G401.6 (cell line): ENCODE measurements around the gene WEE1.
"Not testable (repeated sequence)": the region's sequence is repeated elsewhere in the genome, so short reads cannot be mapped to it uniquely, and the experiment has no call there.

ENCODE experiments used
- FAIRE-seq: peaks from 2 replicates; lab custom pipeline; 2012; peaks lifted over from hg19 to GRCh38; lab: Jason Lieb, UNC

The WEE1 gene

DNA sequence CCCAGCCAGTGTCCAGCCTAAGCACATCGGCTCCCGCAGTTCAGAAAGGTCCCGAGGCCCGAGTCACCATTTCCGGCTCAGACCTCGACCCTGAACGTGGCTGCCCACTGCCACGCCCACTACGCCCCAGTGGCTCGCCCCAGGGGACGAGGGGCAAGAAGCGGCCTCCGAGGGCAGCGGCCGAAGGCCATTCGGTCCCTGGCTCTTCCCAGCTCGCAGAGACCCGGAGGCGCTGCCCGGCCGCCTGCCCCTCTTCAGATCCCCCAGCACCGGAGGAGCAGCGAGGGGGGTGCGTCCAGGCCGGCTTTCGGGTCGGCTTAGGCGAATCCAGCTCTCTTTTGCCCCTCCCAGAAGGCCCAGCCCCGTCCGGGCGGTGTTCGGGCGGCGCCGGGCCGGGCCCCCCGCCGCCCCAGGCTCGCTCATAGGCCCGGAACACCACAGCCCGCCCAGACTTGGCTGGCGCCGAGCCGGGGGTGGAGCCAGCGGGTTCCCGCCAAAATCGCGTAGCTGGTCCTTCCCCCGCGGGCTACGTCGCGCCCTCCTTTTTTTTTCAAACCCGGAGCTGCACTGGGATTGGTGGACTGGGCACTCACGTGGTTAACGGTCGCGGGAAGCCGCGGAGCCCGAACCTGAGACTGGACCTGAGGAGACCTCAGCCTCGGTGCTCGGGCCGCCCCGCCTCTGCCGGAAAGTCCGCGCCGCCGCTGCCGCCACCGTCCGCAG, at the start of gene WEE1:
WEE1 (plus strand) TSS at position 619 of the 723 bp plus-strand sequence. CDS start 264 bp downstream, outside the sequence.
- peak; percentile 88 for FAIRE-seq

GRCh38 chr11:9524001-9524400, 49.5 kb upstream of the WEE1 start:
- no peak for FAIRE-seq

DNA sequence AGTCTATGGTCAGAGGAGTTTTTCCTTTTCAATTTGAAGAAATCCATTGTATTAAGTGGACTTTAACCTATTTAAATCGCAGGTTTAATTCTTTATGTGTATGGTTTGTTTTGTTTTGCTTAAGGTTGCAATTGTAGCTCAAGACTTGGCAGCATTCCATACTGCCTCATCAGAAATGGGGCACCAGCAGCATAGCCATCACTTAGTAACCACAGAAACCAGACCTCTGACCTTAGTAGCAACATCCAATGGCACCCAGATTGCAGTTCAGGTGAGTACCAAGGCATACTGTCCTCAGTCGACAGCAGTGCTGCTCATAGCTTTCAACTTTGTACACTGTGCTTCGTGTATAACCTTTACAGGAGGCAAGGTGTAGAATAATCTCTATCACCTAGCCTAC, 48.4 kb upstream of the WEE1 start:
- no peak for FAIRE-seq

GRCh38 chr11:9527481-9528135, 45.9 kb upstream of the WEE1 start:
- FAIRE-seq = no peak

- peak; percentile 83 for FAIRE-seq
Measured at GRCh38 chr11:9528136-9528501, 45.4 kb upstream of the WEE1 start.

DNA sequence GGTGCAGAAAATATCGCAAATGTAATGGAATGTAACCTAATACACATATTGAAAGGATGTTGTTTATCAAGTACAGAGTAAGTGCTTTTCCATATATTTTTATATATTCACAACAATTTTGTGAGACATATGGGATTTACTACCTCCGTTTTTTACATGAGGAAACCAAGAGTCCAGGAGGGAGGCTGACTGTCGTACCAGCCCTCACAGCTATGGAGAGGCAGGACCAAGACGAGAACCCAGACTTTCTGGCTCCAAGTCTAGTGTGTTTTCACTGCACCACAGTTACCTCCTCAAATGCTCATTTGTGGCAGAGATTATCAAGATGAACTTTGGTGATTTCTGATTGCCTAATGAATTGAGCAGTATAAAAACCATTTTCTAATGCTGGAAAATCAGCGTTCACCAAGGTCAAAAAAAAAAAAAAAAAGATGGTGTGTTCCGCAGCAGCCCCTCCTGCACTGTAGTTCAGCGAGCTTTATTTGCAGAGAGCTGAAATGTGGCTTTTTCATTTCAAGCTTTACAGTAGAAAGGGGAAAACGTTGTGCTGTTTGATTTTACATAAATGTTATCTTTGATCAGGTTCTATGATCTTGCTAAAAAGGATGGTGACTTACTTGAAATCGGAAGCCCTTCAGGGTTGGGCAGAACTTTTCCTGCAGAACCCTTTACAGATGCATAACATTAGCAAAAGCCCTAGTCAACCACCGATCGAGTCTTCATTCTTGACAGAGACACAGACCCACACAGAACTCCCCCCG, 44.7 kb upstream of the WEE1 start:
- peak; percentile 3 for FAIRE-seq

- no peak for FAIRE-seq
Measured at GRCh38 chr11:9529334-9529650, 44.2 kb upstream of the WEE1 start.

- no peak for FAIRE-seq
Measured at GRCh38 chr11:9530020-9530621, 43.3 kb upstream of the WEE1 start.

GRCh38 chr11:9530901-9531625, 42.4 kb upstream of the WEE1 start:
- no peak for FAIRE-seq

DNA sequence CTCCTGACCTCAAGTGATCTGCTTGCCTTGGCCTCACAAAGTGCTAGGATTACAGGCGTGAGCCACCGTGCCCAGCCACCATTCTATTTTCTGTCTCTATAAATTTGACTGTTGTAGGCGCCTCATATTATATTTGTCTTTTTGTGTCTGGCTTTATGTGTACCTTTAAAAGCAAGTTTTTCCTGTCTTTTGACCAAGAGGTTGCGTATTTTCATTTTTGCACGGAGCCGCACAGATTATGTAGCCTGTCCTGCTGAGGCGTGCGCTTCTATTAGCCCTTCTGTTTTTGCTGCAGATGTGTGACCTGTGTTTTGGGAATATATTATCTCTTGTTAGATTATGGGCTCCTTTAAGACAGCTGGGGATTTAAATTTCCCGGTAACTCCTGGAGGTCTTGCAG, 40.4 kb upstream of the WEE1 start:
- no peak for FAIRE-seq

- peak; percentile 69 for FAIRE-seq
Measured at GRCh38 chr11:9533736-9534473, 39.6 kb upstream of the WEE1 start.

DNA sequence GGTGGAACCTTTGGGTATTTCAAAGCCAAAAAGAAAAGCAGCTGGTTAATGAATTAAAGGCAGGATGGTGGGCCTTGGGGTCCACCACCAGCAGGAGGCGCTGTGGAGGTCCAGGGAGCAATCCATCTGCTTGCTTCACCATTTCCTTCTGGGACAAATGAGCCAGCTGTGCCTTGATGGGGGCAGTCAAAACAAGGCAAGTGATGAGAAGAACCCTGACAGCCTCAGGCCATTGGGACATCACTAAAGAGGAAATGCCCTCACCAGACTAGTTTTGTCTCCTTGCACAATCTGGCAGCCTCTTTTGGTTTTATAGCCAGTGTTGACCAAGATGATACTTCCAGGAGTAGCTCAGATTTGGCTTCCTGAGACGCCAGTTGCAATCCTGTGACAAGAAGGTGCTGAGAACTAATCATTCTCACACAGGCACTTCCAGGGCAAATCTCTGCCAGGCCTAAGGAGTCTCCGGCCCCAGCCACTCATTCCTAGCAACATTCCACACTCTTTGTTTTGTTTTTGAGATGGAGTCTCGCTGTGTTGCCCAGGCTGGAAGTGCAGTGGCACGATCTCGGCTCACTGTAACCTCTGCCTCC, 38.2 kb upstream of the WEE1 start:
- FAIRE-seq = no peak

DNA sequence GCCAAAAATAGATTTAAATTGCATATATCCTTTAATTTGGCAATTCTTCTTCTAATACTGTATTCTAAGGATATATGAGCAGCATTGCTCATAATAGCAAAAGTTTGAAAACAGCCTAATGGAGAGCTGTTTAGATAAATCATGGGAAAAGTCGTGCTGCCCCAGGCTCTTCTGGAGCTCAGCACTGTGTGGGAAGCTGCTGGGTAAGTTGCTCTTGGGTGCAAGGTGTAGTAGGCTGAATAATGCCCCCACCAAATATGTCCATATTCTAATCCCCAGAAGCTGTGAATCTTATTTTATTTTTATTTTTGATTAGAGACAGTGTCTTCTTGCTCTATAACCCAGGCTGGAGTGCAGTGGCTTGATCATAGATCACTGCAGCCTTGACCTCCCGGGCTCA, 34.9 kb upstream of the WEE1 start:
- no peak for FAIRE-seq

DNA sequence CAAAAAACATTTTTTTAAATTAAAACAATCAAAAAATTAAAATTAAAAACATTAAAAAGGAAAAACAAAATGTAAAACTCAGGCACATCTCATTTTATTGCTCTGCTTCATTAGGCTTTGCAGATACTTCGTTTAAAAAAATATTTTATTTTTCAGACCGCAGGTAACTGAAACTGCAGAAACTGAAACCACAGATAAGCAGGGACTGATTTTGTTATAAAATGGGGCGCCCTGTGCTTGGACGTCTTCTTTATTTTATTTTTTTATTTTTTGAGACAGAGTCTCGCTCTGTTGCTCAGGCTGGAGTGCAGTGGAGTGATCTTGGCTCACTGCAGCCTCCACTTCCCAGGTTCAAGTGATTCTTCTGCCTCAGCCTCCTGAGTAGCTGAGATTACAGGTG, 24.3 kb upstream of the WEE1 start:
- FAIRE-seq = not testable (repeated sequence)

DNA sequence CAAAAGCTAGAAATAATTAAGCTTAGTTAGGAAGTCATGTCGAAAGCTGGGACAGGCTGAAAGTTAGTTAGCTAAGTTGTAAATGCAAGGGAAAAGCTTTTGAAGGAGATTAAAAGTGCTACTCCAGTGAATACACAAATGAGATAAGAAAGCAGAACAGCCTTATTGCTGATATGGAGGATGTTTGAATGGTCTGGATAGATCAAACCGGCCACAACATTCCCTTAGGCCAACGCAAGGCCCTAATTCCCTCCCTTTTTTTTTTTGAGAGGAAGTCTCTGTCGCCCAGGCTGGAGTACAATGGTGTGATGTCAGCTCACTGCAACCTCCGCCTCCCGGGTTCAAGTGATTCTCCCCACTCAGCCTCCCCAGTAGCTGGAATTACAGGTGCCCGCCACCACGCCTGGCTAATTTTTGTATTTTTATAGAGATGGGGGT, 23.3 kb upstream of the WEE1 start:
- no peak for FAIRE-seq

GRCh38 chr11:9561279-9561982, 12.0 kb upstream of the WEE1 start:
- FAIRE-seq = no peak

DNA sequence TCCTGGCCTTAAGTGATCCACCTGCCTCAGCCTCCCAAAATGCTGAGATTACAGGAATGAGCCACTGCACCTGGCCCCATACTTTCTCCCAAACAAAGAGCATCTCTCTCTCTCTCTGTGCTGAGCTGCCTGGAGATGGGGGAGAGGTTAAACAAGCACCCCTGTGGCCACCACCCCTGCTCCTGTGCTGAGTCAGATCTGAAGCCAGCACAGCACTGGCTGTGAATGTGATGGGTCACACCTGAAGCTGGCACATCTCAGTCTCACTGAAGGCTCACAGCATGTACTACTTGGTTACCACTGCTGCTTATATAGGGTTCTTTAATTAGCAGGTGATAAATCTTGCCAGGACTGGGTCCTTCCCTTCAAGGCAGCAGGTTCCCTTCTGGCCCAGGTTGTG, 10.8 kb upstream of the WEE1 start:
- no peak for FAIRE-seq

GRCh38 chr11:9563196-9563730, 10.2 kb upstream of the WEE1 start:
- FAIRE-seq = no peak

DNA sequence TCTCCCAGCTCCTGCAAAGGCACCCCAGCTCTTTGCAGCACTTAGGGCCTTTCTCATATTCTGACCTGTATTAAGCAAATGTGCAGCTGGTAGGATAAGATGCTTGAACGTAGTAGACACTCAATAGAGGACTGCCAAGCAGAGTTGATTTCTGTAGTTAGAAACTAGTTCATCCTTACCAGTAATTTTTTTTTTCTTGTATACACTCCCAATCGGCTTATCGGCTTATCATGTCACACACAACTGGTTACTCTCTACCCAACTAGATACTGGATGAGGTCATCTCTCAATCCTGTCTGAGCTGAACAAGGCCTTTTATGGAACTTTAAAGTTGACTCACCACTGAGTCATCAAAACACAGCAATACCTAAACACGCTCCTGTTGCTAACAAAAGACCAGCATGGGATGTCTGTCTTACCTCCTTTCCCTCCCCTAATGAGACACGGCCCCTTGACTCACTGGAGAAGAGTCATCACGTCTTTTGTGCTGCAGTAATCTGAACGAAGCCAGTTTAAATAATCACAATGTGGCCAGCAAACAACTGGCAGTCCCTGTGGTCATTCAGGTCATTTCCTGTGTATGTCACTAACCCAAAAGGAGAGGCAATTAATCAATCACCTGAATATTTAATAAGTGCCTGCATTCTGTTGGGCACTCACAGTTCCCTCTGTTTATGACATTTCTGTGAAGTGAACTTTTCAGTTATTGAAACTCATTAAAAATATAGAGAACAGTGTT, 7.5 kb upstream of the WEE1 start:
- FAIRE-seq = peak; percentile 97
